Measurements from ENCODE around the gene YTHDF2. TPM values are rescaled to one million over a fixed set of nuclear protein-coding genes. Genes with fewer than 3 reads are reported as not detected.
A peak's percentile ranks its signal among the peaks of the same experiment; 100 is the strongest.

YTHDF2 gene
- total and polyA plus RNA-seq, 9 of the 15 experiments (the other 6 are each of a cell fraction or from before 2014, with no cell fraction given): 41.0 to 111 (median 83.3) TPM

- no peak for TF ChIP-seq SAP30 (IDR thresholded peaks at IDR 0.05; ENCODE audit: borderline replicate concordance, insufficient read depth, low read depth, low read length, poor library complexity, severe bottlenecking)
- no peak for TF ChIP-seq ZFP36 (IDR thresholded peaks at IDR 0.05; ENCODE audit: low read depth, low read length, partially characterized antibody)
- no peak for TF ChIP-seq ETV6 (IDR thresholded peaks at IDR 0.05; ENCODE audit: borderline replicate concordance in 1 of 2, low read depth in 2 of 2, low read length in 1 of 2)
- TF ChIP-seq ETV6 (CRISPR knock-in tag; IDR thresholded peaks at IDR 0.05; ENCODE audit: borderline replicate concordance): no peak
- TF ChIP-seq NFXL1 (CRISPR knock-in tag; IDR thresholded peaks at IDR 0.05): no peak
- TF ChIP-seq E2F1 (CRISPR knock-in tag; IDR thresholded peaks at IDR 0.05): no peak
- no peak for TF ChIP-seq ZFX (CRISPR knock-in tag; IDR thresholded peaks at IDR 0.05)
- no peak for TF ChIP-seq SIRT6 (IDR thresholded peaks at IDR 0.05; ENCODE audit: low read depth, low read length)
- no peak for TF ChIP-seq RFX5 (IDR thresholded peaks at IDR 0.05; ENCODE audit: low read depth, low read length)
- TF ChIP-seq ZBTB1 (CRISPR knock-in tag; IDR thresholded peaks at IDR 0.05; ENCODE audit: borderline replicate concordance, low read depth): no peak
- no peak for TF ChIP-seq HMBOX1 (IDR thresholded peaks at IDR 0.05)
- TF ChIP-seq SMARCA4 (IDR thresholded peaks at IDR 0.05): peak; percentile 71
- TF ChIP-seq ELK1 (CRISPR knock-in tag; IDR thresholded peaks at IDR 0.05): no peak
- TF ChIP-seq MLX (CRISPR knock-in tag; conservative IDR thresholded peaks at IDR 0.05): no peak
- peak; percentile 18; the same call in 1 of the 2 replicates for TF ChIP-seq JUND (IDR thresholded peaks at IDR 0.05; ENCODE audit: borderline replicate concordance, low read depth, low read length)
- no peak for TF ChIP-seq JUND (tag; IDR thresholded peaks at IDR 0.05; ENCODE audit: borderline replicate concordance, low read depth, low read length)
- no peak for TF ChIP-seq MTA3 (IDR thresholded peaks at IDR 0.05; ENCODE audit: borderline replicate concordance)
- no peak for TF ChIP-seq ZNF699 (CRISPR knock-in tag; IDR thresholded peaks at IDR 0.05; ENCODE audit: insufficient replicate concordance)
- 0 out of 2 replicates have a peak, but pooled peaks have one; percentile 2 for TF ChIP-seq MAFK (IDR thresholded peaks at IDR 0.05; ENCODE audit: low read length)
- TF ChIP-seq ARHGAP35 (IDR thresholded peaks at IDR 0.05; ENCODE audit: partially characterized antibody): no peak
- no peak; the same call in 1 of the 2 replicates for TF ChIP-seq CREB3 (tag; conservative IDR thresholded peaks at IDR 0.05; ENCODE audit: low read depth)
- TF ChIP-seq HIVEP1 (CRISPR knock-in tag; IDR thresholded peaks at IDR 0.05): no peak
- no peak for TF ChIP-seq MED1 (CRISPR knock-in tag; IDR thresholded peaks at IDR 0.05; ENCODE audit: borderline replicate concordance)
- no peak for TF ChIP-seq ZSCAN29 (IDR thresholded peaks at IDR 0.05)
- TF ChIP-seq SMAD2 (IDR thresholded peaks at IDR 0.05; ENCODE audit: low read depth, low read length): no peak
Measured at GRCh38 chr1:28735961-28736449, 735 bp upstream of the YTHDF2 start (continued).
